Trophoblast cell (in vitro differentiated cells and primary cell): ENCODE data around the gene E2F6.

Source experiments
- DNase-seq, 2 donors: peaks; one replicate each; pipeline ENCODE4 v3.0.0-alpha.2; 2016
- H2AFZ ChIP-seq: 2 replicates; pipeline ENCODE4 v1.6.1; 2013; ENCODE audit warnings: low read length, moderate library complexity, mild to moderate bottlenecking; ENCODE audit not compliant: insufficient read depth, poor library complexity
- H2AK5ac ChIP-seq: 2 replicates; pipeline ENCODE4 v1.6.1; 2013; ENCODE audit warnings: mild to moderate bottlenecking, low read length
- H2BK120ac ChIP-seq: 2 replicates; pipeline ENCODE4 v1.6.1; 2013; ENCODE audit warnings: low read length, mild to moderate bottlenecking, moderate library complexity; ENCODE audit not compliant: insufficient read depth, poor library complexity
- H2BK12ac ChIP-seq: 2 replicates; pipeline ENCODE4 v1.6.1; 2013; ENCODE audit warnings: mild to moderate bottlenecking, low read length, moderate library complexity
- H2BK5ac ChIP-seq: 2 replicates; pipeline ENCODE4 v1.6.1; 2013; ENCODE audit warnings: low read length, low read depth, moderate library complexity, mild to moderate bottlenecking; ENCODE audit not compliant: poor library complexity
- H3K14ac ChIP-seq: 2 replicates; pipeline ENCODE4 v1.6.1; 2013; ENCODE audit warnings: mild to moderate bottlenecking, low read length
- H3K18ac ChIP-seq: 2 replicates; pipeline ENCODE4 v1.6.1; 2013; ENCODE audit warnings: mild to moderate bottlenecking, low read length
- H3K23ac ChIP-seq: 2 replicates; pipeline ENCODE4 v1.6.1; 2013; ENCODE audit warnings: low read length
- H3K27ac ChIP-seq: 2 replicates; pipeline ENCODE4 v1.5.1; 2013; ENCODE audit warnings: low read depth, mild to moderate bottlenecking, inconsistent platforms, low read length, moderate library complexity
- H3K27me3 ChIP-seq: 2 replicates; pipeline ENCODE4 v1.6.1; 2013; ENCODE audit warnings: inconsistent platforms, mild to moderate bottlenecking, low read length, moderate library complexity; ENCODE audit not compliant: insufficient read depth
- H3K36me3 ChIP-seq, 2 experiments: 1 replicate in 1 of 2; 2 replicates in 1 of 2; pipeline ENCODE4 v1.6.1; 2013; ENCODE audit warnings: low read length in 2 of 2, mild to moderate bottlenecking in 2 of 2, moderate library complexity in 1 of 2; ENCODE audit not compliant: insufficient read depth in 2 of 2, control insufficient read depth in 1 of 2
- H3K4ac ChIP-seq: 2 replicates; pipeline ENCODE4 v1.6.1; 2013; ENCODE audit warnings: low read depth, mild to moderate bottlenecking, low read length, moderate library complexity
- H3K4me1 ChIP-seq, 2 experiments: 1 replicate in 1 of 2; 2 replicates in 1 of 2; pipeline ENCODE4 v1.6.1; 2013; ENCODE audit warnings: low read length in 2 of 2, mild to moderate bottlenecking in 2 of 2, moderate library complexity in 1 of 2; ENCODE audit not compliant: insufficient read depth in 2 of 2, control insufficient read depth in 1 of 2
- H3K4me2 ChIP-seq: 2 replicates; pipeline ENCODE4 v1.6.1; 2013; ENCODE audit warnings: inconsistent platforms, mild to moderate bottlenecking, low read length, moderate library complexity
- H3K4me3 ChIP-seq: 2 replicates; pipeline ENCODE4 v1.5.1; 2013; ENCODE audit warnings: mild to moderate bottlenecking, low read depth, low read length, inconsistent platforms
- H3K79me1 ChIP-seq: one replicate; pipeline ENCODE4 v1.6.1; 2013; ENCODE audit warnings: low read length
- H3K79me2 ChIP-seq: 2 replicates; pipeline ENCODE4 v1.6.1; 2013; ENCODE audit warnings: low read length, mild to moderate bottlenecking; ENCODE audit not compliant: control insufficient read depth, insufficient read depth, poor library complexity
- H3K9ac ChIP-seq: 2 replicates; pipeline ENCODE4 v1.6.1; 2013; ENCODE audit warnings: mild to moderate bottlenecking, low read length
- H3K9me3 ChIP-seq: 2 replicates; pipeline ENCODE4 v1.6.1; 2013; ENCODE audit warnings: low read depth, mild to moderate bottlenecking, control low read depth, inconsistent platforms, low read length; ENCODE audit not compliant: insufficient read depth
- H4K12ac ChIP-seq: 2 replicates; pipeline ENCODE4 v1.6.1; 2013; ENCODE audit warnings: low read depth, mild to moderate bottlenecking, low read length, moderate library complexity
- H4K8ac ChIP-seq: 2 replicates; pipeline ENCODE4 v1.6.1; 2013; ENCODE audit warnings: low read depth, mild to moderate bottlenecking, low read length, moderate library complexity
- H4K91ac ChIP-seq: one replicate; pipeline ENCODE4 v1.6.1; 2013; ENCODE audit warnings: low read depth, mild to moderate bottlenecking, low read length, moderate library complexity
- WGBS: extraction: QIAGEN DNeasy Blood & Tissue Kit; methylation state at CpG from one replicate; pipeline ENCODE4 v1.1.7; 2013; ENCODE audit warnings: missing lambda C conversion rate; ENCODE audit not compliant: insufficient read length, insufficient coverage; ENCODE audit errors: extremely low coverage; 5-methylcytosine and 5-hydroxymethylcytosine counted together

Gene E2F6

GRCh38 chr2:11395389-11395788 is 70.6 kb downstream of the E2F6 start:
- Histone ChIP-seq H4K12ac (no peak overlapping the region), H2BK12ac (no peak overlapping the region), H3K4me3 (no peak overlapping the region), H2BK5ac (no peak overlapping the region), H4K8ac (no peak overlapping the region), H3K23ac (no peak overlapping the region), H3K9me3 (no peaks in the 10 kb centered on the region), H3K4ac (no peak overlapping the region), H3K79me1 (peaks cover 7% of the 10 kb centered on the region), H3K18ac (no peak overlapping the region), H3K4me2 (no peak overlapping the region), H3K4me1 (peaks cover 12 to 16% of the 10 kb centered on the region in 2 experiments), H3K36me3 (no peaks in the 10 kb centered on the region), H3K27me3 (no peaks in the 10 kb centered on the region), H2BK120ac (no peak overlapping the region), H3K27ac (no peak overlapping the region), H3K9ac (no peak overlapping the region), H2AK5ac (no peak overlapping the region), H3K79me2 (no peaks in the 10 kb centered on the region), H4K91ac (no peak overlapping the region), H3K14ac (no peak overlapping the region), H2AFZ (no peak overlapping the region)
- no CpG with 5 or more reads among the region's 11 CpGs for WGBS
- DNase-seq, result no peak
